ENCODE results near the gene AKR1C1. TPM values are rescaled to one million over a fixed set of nuclear protein-coding genes. Genes with fewer than 3 reads are reported as not detected.
"Not testable (repeated sequence)": the region's sequence is repeated elsewhere in the genome, so short reads cannot be mapped to it uniquely, and the experiment has no call there.

AKR1C1 gene
- total RNA-seq, 6 experiments from 2014 or later = 2.6 to 5.7 (median 4.8) TPM

GRCh38 chr10:4941540-4942330, 21.5 kb upstream of the AKR1C1 start:
- no peak for DNase-seq
- no peak overlapping the region for H3K4me3 Mint-ChIP-seq
- peak overlapping the region; percentile 71 for H3K27ac Mint-ChIP-seq
- H3K36me3 Mint-ChIP-seq (ENCODE audit: low read depth) = no peaks in the 10 kb centered on the region
- peaks cover 2% of the 10 kb centered on the region for H3K27me3 Mint-ChIP-seq (ENCODE audit: insufficient read depth)
- H3K4me1 Mint-ChIP-seq (ENCODE audit: low read depth) = peaks cover 62% of the 10 kb centered on the region
- no peaks in the 10 kb centered on the region for H3K9me3 Mint-ChIP-seq
- no peak for TF ChIP-seq CTCF (IDR thresholded peaks at IDR 0.05)

GRCh38 chr10:4942931-4943330, 20.3 kb upstream of the AKR1C1 start:
- H3K4me1 Mint-ChIP-seq (ENCODE audit: low read depth) = peaks cover 74% of the 10 kb centered on the region

GRCh38 chr10:4943416-4943815, 19.8 kb upstream of the AKR1C1 start:
- H3K27me3 Mint-ChIP-seq (ENCODE audit: insufficient read depth); H3K9me3 Mint-ChIP-seq: not testable (repeated sequence)

More at GRCh38 chr10:4942931-4943330, 20.3 kb upstream of the AKR1C1 start:
- 0 out of 2 replicates have a peak, but pooled peaks have one; percentile 21 for TF ChIP-seq CTCF (IDR thresholded peaks at IDR 0.05)
- not testable (repeated sequence) for H3K27me3 Mint-ChIP-seq (ENCODE audit: insufficient read depth); H3K9me3 Mint-ChIP-seq; H3K36me3 Mint-ChIP-seq (ENCODE audit: low read depth); H3K4me3 Mint-ChIP-seq
- DNase-seq = peak; percentile 66
- H3K27ac Mint-ChIP-seq = peak overlapping the region; percentile 66

GRCh38 chr10:4943821-4944220, 19.4 kb upstream of the AKR1C1 start:
- 0 out of 2 replicates have a peak overlapping the region, but pooled peaks have one; percentile 2 for H3K27ac Mint-ChIP-seq
- no peak for DNase-seq
- TF ChIP-seq CTCF (IDR thresholded peaks at IDR 0.05) = no peak

More at GRCh38 chr10:4943416-4943815, 19.8 kb upstream of the AKR1C1 start:
- H3K27ac Mint-ChIP-seq = peak overlapping the region; percentile 66
- not testable (repeated sequence) for H3K4me3 Mint-ChIP-seq; DNase-seq; H3K36me3 Mint-ChIP-seq (ENCODE audit: low read depth)
- peaks cover 79% of the 10 kb centered on the region for H3K4me1 Mint-ChIP-seq (ENCODE audit: low read depth)

GRCh38 chr10:4944841-4945240, 18.4 kb upstream of the AKR1C1 start:
- peaks cover 69% of the 10 kb centered on the region for H3K4me1 Mint-ChIP-seq (ENCODE audit: low read depth)
- H3K4me3 Mint-ChIP-seq = no peak overlapping the region
- H3K27ac Mint-ChIP-seq = no peak overlapping the region
- no peak for TF ChIP-seq CTCF (IDR thresholded peaks at IDR 0.05)
- DNase-seq = no peak
- H3K27me3 Mint-ChIP-seq (ENCODE audit: insufficient read depth) = no peaks in the 10 kb centered on the region; the same call in 1 of the 2 replicates
- H3K36me3 Mint-ChIP-seq (ENCODE audit: low read depth) = no peaks in the 10 kb centered on the region
- H3K9me3 Mint-ChIP-seq = no peaks in the 10 kb centered on the region

More at GRCh38 chr10:4943821-4944220, 19.4 kb upstream of the AKR1C1 start:
- Mint-ChIP-seq H3K9me3 (no peaks in the 10 kb centered on the region), H3K4me3 (no peak overlapping the region), H3K27me3 (ENCODE audit: insufficient read depth) (peaks cover 2% of the 10 kb centered on the region; the same call in 1 of the 2 replicates), H3K36me3 (ENCODE audit: low read depth) (no peaks in the 10 kb centered on the region), H3K4me1 (ENCODE audit: low read depth) (peaks cover 79% of the 10 kb centered on the region)
